ENCODE data around the gene MEOX1.

MEOX1 gene

GRCh38 chr17:43658900-43659299 lies 2.8 kb downstream of the MEOX1 start:
- no peak for DNase-seq (ENCODE audit: low read depth in 2 of 2)

GRCh38 chr17:43655693-43656255 lies 5.9 kb downstream of the MEOX1 start:
- no peak for DNase-seq (ENCODE audit: low read depth in 2 of 2)

GRCh38 chr17:43652124-43652480 lies 9.6 kb downstream of the MEOX1 start:
- no peak for DNase-seq (ENCODE audit: low read depth in 2 of 2)

DNA sequence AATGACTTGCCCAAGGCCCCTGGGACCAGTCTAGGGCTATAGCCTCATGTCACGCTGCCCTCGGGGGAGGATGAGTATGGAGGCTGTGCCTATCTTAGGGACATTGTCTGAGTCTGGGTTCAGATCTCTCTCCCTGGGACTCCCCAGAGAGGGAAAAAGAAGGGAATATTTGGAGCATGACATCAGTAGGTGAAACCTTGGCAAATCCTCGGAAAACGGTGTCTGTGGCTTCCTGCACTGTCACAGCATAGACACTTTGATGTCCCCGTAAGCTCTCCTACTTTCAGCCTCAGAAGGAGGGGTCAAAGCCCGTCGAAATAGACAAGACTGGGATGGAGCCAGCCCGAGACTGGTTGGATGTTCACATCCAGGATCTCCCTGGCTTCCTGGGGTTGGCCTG lies 11.3 kb downstream of the MEOX1 start:
- no peak for DNase-seq (ENCODE audit: low read depth in 2 of 2)

- no peak for DNase-seq (ENCODE audit: low read depth in 2 of 2)
Observed at GRCh38 chr17:43648916-43649315, 12.8 kb downstream of the MEOX1 start.

DNA sequence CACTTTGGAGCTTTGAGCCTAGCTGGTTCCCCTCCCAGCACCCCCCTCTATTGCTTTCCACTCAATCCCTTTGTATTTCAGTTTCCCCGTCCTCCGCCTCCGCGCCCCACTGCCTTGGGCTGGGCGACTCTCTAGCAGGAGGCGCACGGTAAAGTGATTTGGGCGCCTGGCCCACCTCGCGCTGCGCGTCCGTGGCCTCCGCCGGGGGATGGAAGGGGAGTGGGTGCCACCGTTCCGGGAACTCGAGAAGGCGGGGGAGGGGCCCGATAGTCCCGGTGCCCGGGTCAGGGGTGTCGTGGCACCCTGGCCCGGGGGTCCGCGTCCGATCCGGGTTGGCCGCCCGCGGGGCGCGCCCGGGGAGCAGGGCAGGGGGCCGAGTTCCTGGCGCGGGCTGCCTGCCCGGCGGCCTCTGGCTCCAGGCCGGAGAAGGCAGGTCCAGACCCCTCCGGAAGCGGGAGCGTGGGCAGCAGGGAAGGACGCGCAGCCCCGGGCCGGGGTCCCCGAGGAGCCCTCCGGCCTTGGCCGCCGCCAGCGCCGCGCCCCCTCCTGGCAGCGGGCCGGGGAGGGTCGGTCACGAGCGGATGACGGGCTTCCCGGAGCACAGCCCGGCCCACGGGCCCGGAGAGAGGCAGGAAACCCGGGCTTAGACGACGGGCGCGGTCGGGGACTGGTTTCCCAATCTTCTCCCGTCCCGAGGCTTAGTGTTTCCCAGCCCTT lies 15.8 kb downstream of the MEOX1 start:
- DNase-seq (ENCODE audit: low read depth in 2 of 2) = no peak

- DNase-seq (ENCODE audit: low read depth in 2 of 2) = no peak
Observed at GRCh38 chr17:43645450-43645764, 16.3 kb downstream of the MEOX1 start.

- no peak for DNase-seq (ENCODE audit: low read depth in 2 of 2)
Observed at GRCh38 chr17:43644081-43644480, 17.6 kb downstream of the MEOX1 start.

- no peak for DNase-seq (ENCODE audit: low read depth in 2 of 2)
Observed at GRCh38 chr17:43641416-43641815, 20.3 kb downstream of the MEOX1 start.

DNA sequence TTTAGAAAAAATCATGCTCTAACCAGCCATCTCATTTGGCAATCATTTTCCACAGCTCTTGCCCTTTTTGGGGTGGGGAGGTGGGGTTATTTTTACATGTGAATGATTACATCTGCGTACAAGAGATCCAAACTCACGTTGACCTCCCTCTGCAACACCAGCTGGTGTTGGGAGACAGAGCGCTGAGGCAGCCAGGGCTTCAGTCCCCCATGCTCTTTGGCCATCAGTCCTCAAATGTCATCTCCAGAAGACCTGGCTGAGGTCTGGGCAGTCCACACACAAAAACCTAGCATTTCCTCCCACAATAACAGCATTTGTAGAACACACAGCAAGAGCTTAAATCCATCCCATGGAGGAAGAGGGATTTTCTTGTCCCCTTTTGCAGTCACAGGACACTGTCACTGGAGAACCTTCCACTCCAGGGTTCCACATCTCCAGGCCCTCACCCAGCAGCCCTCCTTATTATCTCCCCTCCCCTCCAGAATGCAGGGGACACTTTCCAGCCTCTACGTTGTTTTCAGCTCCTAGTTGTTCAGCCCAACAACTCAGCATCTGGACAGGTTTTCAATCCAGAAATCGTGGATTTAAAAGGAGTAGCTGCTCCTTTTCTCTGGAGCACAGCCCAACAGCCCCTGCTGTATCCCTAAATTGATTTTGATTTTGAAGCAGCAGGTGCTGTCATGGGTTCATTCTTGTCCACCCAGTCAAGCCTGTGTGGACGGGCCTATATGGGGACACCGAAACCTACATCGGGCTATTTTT lies 21.1 kb downstream of the MEOX1 start:
- DNase-seq (ENCODE audit: low read depth in 2 of 2) = no peak

DNA sequence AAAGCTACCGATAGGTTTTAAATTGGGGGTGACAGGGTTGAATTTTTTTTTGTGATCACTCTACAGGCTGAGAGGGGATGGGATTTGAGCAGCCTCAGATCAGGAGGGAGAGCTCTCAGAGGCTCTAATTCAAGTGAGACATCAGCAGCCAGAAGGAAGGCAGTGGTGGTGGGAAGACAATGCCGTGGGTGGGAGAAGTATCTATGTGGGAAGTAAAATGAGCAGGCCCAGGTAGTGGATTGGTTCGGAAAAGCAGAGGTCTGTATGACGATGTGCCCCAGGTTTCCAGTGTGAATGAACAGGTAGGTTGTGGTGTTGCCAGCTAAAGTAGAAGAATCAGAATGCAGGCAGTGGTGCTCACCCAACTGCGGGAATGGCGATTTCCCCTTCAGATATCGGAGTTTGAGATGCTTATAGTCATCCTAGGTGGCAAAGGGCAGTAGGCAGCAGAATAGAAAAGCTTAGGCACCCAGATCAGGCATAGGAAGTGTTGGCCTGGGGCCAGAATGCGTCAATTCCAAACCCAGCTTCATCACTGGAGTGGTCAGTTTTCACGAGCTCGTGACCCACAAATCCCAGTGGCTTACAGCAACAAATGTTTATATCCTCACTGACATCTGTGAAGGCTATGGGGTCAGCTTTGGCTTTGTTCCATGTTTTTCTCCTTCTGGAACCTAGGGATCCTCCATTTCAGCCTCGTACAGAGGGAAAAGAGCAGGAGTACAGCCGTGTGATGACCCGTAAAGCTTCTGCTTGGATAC lies 24.0 kb downstream of the MEOX1 start:
- DNase-seq (ENCODE audit: low read depth in 2 of 2) = no peak

DNA sequence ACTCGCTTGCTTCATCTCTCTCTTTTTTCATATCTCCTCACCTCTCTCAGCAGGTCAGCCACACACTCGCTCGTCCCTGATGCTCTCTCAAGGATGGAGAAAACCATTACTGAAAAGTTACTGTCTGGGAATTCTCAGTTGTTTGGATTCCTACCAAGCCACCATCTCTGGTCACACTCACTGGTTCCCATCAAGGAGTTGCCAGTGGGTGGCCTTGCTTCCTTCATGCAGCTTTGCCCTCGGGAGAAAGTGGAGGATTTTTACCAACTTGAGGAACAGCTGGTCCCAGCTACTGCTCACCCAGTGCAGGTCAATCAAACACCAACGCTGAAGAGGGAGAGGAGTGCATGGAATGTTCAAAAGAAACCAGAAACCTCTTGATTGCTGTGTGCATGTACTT lies 25.3 kb downstream of the MEOX1 start:
- DNase-seq (ENCODE audit: low read depth in 2 of 2) = no peak

GRCh38 chr17:43634591-43635125 lies 27.1 kb downstream of the MEOX1 start:
- DNase-seq (ENCODE audit: low read depth in 2 of 2) = no peak

- no peak for DNase-seq (ENCODE audit: low read depth in 2 of 2)
Observed at GRCh38 chr17:43632221-43632620, 29.5 kb downstream of the MEOX1 start.

- DNase-seq (ENCODE audit: low read depth in 2 of 2) = no peak
Observed at GRCh38 chr17:43631429-43631828, 30.3 kb downstream of the MEOX1 start.

DNA sequence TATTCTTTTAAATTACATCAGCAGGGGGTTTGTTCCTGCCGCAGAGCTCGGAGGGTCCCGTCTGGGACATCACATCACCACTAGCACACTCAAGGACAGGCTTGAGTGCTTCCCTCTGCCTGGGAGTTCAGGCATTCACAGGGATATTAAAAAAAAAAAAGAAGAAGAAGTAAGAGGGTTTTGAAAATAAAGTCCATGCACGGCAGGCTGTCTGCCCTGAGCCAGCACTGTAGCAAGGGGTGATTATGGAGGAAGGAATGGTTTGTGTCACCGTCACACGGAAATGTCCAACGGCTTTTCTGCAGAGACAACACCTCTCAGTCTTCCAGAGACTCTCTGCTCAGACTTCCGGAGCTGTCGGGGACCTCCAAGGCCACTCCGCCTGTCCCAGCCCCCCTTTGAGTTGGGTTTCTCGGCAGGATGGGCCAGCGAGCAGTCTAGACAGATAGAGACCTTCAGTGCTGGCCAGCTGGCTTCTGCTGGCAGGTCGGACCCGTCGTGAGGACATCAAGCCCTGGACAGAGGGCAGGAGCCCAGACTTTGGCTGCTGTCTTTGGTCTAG lies 33.6 kb downstream of the MEOX1 start:
- DNase-seq (ENCODE audit: low read depth in 2 of 2) = no peak

GRCh38 chr17:43627653-43628052 lies 34.1 kb downstream of the MEOX1 start:
- DNase-seq (ENCODE audit: low read depth in 2 of 2) = no peak

GRCh38 chr17:43626023-43626422 lies 35.7 kb downstream of the MEOX1 start:
- DNase-seq (ENCODE audit: low read depth in 2 of 2) = no peak

DNA sequence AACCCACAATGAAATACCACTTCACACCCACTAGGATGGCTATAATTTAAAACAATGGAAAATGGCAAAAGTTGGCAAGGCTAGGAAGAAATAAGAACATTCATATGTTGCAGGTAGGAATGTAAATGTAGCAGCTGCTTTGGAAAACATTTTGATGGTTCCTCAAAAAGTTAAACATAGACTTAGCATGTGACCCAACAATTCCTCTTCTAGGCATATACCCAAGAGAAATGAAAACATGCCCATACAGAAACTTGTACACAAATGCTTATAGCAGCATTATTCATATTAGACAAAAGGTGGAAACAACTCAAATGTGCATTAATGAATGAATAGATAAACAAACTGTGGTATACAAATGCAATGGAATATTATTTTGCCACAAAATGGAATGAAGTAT lies 36.1 kb downstream of the MEOX1 start:
- no peak for DNase-seq (ENCODE audit: low read depth in 2 of 2)

DNA sequence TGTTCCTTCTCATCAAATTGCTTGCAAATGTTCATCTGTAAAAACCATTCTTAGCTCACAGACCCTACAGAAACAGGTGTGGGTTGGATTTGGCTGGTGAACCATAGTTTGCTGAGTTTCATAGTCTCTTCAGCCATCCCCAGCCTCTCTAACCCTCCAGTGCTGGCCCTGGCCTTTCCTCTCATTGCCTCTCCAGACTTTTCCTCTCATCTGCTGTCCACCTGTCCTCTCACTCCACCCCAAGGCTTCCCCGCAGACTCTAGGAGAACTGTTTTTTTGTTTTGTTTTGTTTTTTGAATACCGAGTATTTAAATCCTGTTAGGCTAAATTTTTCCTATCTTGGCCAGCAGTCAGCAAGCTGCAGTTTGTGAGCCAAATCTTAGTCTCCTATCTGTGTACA lies 41.1 kb downstream of the MEOX1 start:
- no peak for DNase-seq (ENCODE audit: low read depth in 2 of 2)

DNA sequence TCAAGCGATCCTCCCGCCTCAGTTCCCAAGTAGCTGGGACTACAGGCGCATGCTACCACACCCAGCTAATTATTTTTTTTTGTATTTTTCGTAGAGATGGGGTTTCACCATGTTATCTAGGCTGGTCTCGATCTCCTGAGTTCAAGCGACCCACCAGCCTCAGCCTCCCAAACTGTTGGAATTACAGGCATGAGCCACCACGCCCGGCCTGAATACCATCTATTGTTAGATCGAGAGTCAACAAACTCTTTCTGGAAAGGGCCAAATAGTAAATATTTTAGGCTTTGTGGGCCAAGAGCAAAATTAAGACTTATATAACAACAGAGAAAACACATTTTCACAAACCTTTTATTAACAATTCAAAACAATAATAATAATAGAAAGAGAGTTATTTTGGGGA lies 41.6 kb downstream of the MEOX1 start:
- DNase-seq (ENCODE audit: low read depth in 2 of 2) = no peak

DNA sequence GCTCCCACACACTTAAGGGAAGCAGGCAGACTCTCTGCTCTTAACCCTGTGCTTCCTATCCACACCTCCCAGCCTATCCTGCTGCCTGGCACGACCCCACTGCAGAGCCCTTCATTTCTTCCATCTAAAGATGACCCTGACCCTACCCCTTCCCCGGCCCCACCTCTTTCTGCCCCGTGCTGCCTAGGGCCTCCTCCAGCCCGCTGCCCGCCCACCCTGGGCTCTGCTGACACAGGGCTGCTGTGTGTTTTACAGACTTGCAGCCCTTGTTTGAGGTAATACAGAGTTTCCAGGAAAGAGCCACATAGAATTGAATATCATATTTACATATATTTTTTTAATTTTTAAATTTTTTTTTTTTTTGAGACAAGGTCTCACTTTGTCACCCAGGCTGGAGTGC lies 42.0 kb downstream of the MEOX1 start:
- no peak for DNase-seq (ENCODE audit: low read depth in 2 of 2)

All from stimulated activated CD8-positive, alpha-beta memory T cell treated with anti-CD3 and anti-CD28 coated beads, Interleukin-7, amount 100 ng/mL, for 4 hours (primary cell).